HuH-7.5 (cell line): ENCODE data around the gene ANXA7.
A peak's percentile ranks its signal among the peaks of the same experiment; 100 is the strongest.
"Not testable (repeated sequence)": the region's sequence is repeated elsewhere in the genome, so short reads cannot be mapped to it uniquely, and the experiment has no call there.

ENCODE experiments used
- DNase-seq: peaks from one replicate; pipeline ENCODE4 v3.0.0; 2011; ENCODE audit warnings: low spot score

ANXA7 gene

GRCh38 chr10:73407495-73407894, 6.4 kb downstream of the ANXA7 start:
- DNase-seq: no peak

- no peak for DNase-seq
Observed at GRCh38 chr10:73406846-73407245, 7.0 kb downstream of the ANXA7 start.

DNA sequence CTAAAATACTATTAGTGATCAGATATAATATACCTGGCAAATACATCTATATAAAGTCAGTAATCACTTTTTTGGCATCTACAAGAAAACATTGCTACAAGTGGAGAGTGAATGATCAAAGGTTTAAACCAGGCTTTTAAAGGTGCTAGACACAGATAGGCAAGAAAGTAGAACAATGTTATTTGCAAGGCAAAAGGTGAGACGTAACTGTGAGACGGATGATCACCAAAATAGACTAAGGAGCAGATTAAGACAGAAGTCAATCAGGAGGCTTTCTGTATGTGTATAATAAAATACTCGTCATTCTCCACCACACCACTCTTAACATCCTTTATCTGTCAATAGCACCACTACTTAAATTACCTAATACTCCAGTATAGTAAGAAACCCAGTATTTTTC, 8.3 kb downstream of the ANXA7 start:
- DNase-seq: no peak

DNA sequence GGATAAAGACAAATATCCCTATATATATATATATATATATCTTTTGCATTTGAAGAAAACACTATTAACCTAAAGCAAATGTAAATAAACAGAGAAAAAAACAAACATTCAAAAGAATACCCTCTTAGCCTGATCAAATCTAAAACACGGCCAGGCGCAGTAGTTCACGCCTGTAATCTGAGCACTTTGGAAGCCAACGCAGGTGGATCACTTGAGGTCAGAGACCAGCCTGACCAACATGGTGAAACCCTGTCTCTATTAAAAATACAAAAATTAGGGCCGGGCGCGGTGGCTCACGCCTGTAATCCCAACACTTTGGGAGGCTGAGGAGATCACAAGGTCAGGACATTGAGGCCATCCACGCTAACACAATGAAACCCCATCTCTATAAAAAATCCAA, 9.2 kb downstream of the ANXA7 start:
- no peak for DNase-seq

GRCh38 chr10:73401636-73402035, 12.2 kb downstream of the ANXA7 start:
- no peak for DNase-seq

- DNase-seq: no peak
Observed at GRCh38 chr10:73399063-73399462, 14.8 kb downstream of the ANXA7 start.

DNA sequence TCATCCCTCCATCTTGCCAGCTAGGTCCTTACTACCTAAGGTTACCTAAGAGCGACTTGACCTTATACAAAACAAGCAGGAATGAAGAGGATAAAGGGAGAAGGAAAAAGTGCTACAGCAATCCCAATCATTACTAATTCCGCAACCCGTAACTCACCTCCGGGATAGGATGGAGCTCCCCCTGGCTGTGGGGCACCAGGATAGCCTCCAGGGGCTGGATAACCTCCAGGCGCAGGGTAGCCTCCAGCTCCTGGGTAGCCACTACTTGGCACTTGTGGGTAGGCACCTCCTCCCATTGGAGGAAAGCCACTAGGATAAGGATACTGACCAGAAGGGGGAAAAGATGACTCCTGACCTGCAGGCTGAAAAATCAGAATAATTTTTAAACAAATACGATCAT, 15.8 kb downstream of the ANXA7 start:
- DNase-seq: no peak

- not testable (repeated sequence) for DNase-seq
Observed at GRCh38 chr10:73394325-73394724, 19.5 kb downstream of the ANXA7 start.

DNA sequence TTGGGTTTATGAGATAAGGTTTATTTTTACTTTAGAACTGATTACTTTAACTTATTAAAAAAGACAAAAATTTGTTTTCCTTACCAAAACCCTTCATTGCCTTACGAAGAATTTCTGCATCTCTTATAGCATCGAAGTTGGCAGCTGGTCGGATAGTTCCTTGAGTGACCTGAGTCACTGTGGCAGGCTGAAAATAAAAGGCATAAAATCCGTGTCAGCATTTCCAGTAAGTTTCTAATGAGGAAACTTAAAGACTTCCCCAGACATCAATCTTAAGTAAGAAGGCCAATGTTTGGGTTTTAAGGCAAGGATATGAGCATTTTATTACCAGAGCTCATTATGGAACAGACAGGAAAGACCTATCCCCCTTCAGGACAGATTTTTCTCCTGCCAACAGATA, 25.6 kb downstream of the ANXA7 start:
- DNase-seq: no peak

GRCh38 chr10:73386583-73386982, 27.3 kb downstream of the ANXA7 start:
- DNase-seq: no peak

DNA sequence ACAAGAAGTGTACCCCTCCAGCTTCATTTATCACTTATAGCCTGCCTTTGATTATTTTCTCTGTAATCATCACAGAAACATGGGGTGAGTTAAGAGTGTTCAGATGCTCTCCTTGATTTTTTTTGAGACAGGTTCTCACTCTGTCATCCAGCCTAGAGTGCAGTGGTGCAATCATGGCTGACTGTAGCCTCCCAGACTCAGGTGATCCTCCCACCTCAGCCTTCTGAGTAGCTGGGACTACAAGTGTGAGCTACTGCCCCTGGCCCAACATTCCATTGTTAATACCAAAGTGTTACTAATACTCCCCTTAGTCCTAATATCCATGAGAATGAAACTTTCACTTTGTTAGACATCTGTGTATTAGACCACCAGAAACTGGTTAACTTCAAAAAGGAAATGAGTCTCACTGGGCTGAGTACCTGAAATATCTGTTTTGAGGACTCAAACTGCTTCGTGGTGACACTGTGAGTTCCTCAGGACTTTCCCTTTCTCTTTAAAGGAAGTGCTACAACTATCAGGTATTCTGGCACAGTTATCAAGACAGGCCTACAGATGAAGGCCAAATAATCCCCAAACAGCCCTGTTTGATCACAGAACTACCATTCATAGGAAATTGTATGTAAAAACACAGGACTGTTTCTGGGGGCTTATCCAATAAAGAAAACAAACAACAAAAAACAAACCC, 34.7 kb downstream of the ANXA7 start:
- no peak for DNase-seq

DNA sequence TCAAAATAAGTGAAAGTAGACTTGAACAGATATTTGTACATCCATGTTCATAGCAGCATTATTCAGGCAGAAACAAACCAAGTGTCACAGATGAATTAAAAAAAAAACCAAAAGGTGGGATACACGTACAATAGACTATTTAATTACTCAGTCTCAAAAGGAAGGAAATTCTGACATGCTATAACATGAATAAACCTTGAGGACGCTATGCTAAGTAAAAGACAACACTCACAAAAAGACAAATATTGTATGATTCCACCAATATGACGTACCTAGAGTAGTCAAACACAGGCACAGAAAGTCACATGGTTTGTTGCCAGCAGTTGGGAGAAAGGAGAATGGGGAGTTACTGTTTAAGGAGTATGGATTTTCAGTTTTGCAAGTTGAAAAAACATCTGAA, 37.2 kb downstream of the ANXA7 start:
- DNase-seq: no peak

GRCh38 chr10:73368238-73368637, 45.6 kb downstream of the ANXA7 start:
- no peak for DNase-seq

DNA sequence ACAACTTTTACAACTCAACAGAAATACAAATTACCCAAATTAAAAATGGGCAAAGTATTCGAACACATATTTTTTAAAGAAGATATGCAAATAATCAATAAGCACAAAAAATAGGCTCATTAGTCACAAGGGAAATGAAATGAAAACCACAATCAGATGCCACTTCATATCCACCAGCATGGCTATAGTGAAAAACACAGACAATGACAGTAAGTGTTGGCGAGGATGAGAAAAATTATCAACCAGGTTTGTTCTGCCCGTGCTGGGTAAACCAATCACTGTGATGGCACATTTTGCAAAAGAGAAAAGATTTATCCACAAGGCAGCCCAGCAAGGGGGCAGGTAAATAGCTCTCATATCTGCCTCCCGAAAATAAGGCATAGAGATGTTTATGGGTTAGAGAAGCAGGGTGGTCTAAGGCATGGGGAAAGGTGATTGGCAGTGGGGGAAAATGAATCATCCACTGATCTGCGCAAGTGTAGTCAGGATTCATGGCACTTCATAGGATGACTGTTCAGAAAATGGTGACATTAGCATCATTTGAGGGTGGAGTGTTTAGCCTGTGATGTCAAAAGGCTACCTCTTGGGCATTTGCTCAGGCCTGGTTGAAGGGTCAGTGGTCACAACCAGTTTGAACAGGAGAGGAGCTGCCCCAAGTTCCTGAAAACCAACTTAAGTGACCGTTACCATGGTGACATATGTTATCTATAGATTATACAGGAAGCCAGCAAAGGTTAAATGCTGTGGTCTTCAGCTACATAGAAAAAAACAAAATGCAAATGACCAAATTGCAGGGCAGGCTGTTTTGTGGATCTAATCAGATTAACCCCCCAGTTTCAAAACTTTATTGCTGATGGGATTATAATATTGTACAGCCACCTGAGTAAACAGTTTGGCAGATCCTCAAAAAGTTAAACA, 47.2 kb downstream of the ANXA7 start:
- no peak for DNase-seq

- DNase-seq: no peak
Observed at GRCh38 chr10:73364964-73365363, 48.9 kb downstream of the ANXA7 start.

DNA sequence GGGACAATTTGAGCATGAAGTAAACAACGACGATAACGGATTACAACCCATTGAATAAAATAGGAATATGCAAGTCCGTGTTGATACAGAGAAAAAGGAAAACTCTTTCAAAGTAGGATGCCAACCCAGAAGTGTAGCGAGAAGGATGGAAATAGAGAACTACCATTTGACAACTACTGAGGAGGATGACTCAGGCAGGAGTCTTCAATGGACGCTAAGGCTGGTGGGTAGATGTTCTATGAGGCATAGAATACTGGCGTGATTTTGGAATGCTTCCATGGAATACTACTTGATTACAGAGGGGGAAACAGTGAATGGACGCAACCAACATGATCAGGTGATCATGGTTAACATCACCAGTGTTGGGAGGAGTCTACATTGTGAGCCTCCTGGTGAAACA, 54.4 kb downstream of the ANXA7 start:
- no peak for DNase-seq

DNA sequence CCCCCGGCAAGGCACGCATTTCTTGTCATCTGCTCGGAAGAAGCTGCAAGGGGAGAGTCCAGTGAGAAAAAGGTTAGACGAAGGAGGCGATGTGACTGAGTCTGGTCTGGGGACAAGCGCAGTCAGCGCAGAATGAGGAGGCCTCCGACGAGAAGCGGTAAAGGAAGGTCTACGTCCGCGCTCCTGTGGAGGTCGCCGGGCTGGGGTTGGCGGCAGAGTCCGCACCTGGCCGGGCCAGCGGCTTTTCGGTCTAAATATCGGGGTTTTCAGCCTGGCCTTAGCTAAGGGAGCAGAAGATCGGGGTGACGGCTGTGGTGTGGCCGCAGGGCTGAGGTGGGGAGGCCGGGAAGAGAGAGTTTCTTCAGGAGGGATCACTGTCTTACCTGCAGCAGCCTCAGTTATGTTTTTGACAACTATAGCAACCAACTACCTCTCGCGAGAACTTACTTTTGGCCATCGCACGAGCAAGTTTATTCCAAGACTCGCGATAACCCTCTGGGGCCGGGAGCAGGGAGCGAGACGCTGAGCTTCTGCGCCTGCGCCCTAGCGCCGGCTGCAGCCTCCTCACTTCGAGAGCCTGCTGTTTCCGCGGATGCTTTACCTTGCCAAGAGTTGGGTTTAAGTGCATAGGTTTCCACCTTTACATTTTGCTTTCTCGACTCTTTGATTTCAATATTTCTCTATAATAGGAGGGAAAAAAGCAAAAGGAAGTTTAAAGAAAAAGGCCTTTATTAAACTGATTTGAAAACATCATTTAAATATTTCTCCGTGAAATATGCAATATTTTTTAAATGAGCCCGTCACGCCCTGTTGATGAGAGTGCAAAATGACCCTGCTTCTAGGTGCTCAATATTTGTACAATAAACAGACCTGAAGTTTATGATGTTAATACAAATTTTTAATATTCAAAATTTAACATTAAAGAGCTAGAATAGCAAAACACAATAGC, 55.3 kb downstream of the ANXA7 start, which contains the start of gene CFAP70:
TSS of gene CFAP70 (minus strand) at position 534 of the 949 bp plus-strand sequence. CDS start 4,068 bp downstream, outside the sequence.
- DNase-seq: peak; percentile 63

DNA sequence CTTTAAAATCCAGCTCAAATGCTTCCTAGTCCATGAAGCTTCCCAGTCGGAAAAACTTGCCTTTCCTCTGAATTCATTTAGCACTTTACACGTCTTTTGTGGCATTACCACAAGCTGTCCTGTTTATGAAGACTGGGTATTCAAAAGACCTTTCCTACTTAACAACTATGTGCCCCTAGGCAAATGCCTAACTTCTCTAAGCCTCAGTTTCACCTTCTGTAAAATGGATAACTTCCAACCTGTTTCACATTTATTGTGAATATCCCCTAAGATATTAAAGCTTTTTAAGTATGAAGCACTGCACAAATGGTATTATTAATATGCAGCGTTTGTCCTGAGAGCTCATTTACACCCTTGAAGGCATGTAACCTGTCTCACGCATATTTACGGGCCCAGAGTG, 56.0 kb downstream of the ANXA7 start:
- no peak for DNase-seq

DNA sequence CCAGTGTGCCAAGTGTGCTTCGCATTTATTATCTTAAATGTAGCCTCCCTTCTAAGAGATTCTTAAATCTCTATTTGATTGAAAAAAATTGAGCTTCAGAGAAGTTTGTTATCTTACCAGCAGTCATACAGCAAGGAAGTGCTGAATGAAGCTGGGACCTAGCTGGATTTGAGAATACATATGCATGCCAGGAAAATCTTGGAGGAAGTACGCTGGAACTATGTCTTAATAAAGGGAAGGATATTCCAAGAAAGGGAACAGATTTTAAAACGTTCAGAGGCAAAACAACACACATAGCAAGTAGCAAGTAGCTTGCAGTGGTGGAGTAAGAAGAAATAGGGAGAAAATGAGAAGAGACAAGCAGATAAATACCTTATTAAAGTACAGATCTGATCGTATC, 56.7 kb downstream of the ANXA7 start:
- no peak for DNase-seq

DNA sequence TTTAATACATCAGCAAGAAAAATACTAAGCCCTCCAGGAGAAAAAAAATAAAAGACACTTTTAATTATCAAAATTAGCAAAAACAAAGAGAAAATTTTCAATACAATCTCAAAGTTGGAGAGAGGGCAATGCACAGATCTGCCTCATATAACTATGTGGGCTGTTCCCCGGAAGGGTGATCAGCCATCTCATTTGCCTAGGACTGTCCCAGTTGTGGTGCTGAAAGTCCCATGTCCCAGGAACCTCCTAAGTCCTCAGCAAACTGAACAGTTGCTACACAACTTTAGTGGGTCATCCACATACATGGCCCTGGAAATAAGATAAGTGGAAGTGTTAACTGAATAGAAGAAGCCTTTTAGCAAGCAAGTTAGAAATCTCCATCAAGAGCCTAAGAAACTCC, 69.6 kb downstream of the ANXA7 start:
- no peak for DNase-seq

DNA sequence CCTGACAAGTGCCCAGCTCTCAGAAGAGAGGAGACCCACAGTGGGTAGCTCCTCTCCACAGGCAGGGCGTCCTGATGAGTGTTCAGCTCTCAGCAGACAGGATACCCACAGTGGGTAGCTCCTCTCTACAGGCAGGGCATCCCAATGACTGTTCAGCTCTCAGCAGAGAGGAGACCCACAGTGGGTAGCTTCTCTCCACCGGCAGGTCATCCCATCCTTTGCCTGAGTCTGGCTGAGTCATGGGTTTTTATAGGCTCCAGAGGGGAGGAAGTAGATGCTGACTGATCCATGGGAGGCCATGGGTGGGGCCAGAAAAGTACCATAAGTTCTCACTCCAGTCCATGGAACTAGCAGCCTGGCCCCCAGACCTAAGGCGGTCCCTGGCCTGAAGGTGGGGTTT, 73.7 kb downstream of the ANXA7 start:
- DNase-seq: no peak

DNA sequence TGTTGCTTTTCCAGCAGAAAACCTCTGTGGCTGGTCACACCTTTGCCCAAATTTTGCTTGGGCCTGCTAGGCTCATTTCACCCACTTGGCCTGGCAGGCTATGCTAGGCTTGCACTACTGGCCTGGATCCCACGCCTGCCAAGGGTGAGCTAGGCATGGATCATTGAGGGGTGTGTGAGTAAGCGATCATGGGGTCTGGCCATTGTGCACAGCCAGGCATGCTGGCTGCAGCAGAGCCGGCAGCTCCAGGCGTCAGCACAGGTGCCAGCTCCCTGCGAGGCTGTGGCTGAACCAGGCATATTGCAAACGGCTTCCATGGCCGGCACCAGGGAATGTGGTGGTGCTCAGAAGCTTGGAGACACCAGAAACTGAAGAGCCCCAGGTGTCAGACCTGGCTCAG, 74.4 kb downstream of the ANXA7 start:
- DNase-seq: no peak
